OCI-LY1 (cell line): ENCODE measurements around the gene SLC35B2.

Source experiments
- H2AFZ ChIP-seq: fragments of 200-600 bp; sonication (generic), shearing (Covaris generic); 2 replicates; pipeline ENCODE4 v1.6.0; 2014; ENCODE audit warnings: antibody characterized with exemption, mild to moderate bottlenecking, low read length
- H3F3A ChIP-seq: fragments of 200-600 bp; sonication (generic), shearing (Covaris generic); 2 replicates; pipeline ENCODE4 v1.6.0; 2014; ENCODE audit warnings: mild to moderate bottlenecking, antibody characterized with exemption, low read length, moderate library complexity; ENCODE audit not compliant: insufficient read depth
- H3K27ac ChIP-seq: fragments of 200-600 bp; sonication (generic); 2 replicates; pipeline ENCODE4 v1.5.1; 2014; ENCODE audit warnings: low read length, mixed run types, mild to moderate bottlenecking, low read depth; ENCODE audit not compliant: poor library complexity, severe bottlenecking
- H3K27me3 ChIP-seq: fragments of 200-600 bp; sonication (generic); 2 replicates; pipeline ENCODE4 v1.6.0; 2014; ENCODE audit warnings: antibody characterized with exemption, mild to moderate bottlenecking, low read length, moderate library complexity; ENCODE audit not compliant: insufficient read depth
- H3K36me3 ChIP-seq: fragments of 200-600 bp; sonication (generic); 2 replicates; pipeline ENCODE4 v1.6.1; 2014; ENCODE audit warnings: mild to moderate bottlenecking, antibody characterized with exemption, low read length, moderate library complexity, mixed read lengths; ENCODE audit not compliant: insufficient read depth
- H3K4me1 ChIP-seq: fragments of 200-600 bp; sonication (generic); 2 replicates; pipeline ENCODE4 v1.5.1; 2014; ENCODE audit warnings: mild to moderate bottlenecking, low read length, moderate library complexity; ENCODE audit not compliant: insufficient read depth, severe bottlenecking
- H3K4me2 ChIP-seq: fragments of 200-600 bp; sonication (generic), shearing (Covaris generic); 2 replicates; pipeline ENCODE4 v1.6.1; 2014; ENCODE audit warnings: low read length
- H3K4me3 ChIP-seq: fragments of 200-600 bp; sonication (generic); 2 replicates; pipeline ENCODE4 v1.5.1; 2014; ENCODE audit warnings: low read length, low read depth, mild to moderate bottlenecking, mixed read lengths; ENCODE audit not compliant: poor library complexity, severe bottlenecking
- H3K79me2 ChIP-seq: fragments of 200-600 bp; shearing (Covaris generic); 2 replicates; pipeline ENCODE4 v1.6.1; 2016; ENCODE audit warnings: mixed run types, low read length, mixed read lengths; ENCODE audit not compliant: insufficient read depth
- H3K9ac ChIP-seq: fragments of 200-600 bp; sonication (generic), shearing (Covaris generic); 2 replicates; pipeline ENCODE4 v1.6.1; 2014; ENCODE audit warnings: mild to moderate bottlenecking, low read length, mixed read lengths
- H3K9me2 ChIP-seq: fragments of 200-600 bp; sonication (generic), shearing (Covaris generic); 2 replicates; pipeline ENCODE4 v1.6.1; 2014; ENCODE audit warnings: low read depth, mild to moderate bottlenecking, low read length, mixed read lengths
- H3K9me3 ChIP-seq: fragments of 200-600 bp; shearing (Covaris generic); 2 replicates; pipeline ENCODE4 v1.6.1; 2014; ENCODE audit warnings: low read length, mixed read lengths
- H4K20me1 ChIP-seq: fragments of 200-600 bp; sonication (generic), shearing (Covaris generic); 2 replicates; pipeline ENCODE4 v1.6.0; 2016; ENCODE audit warnings: mild to moderate bottlenecking, low read length; ENCODE audit not compliant: insufficient read depth
- CTCF ChIP-seq: fragments of 200-600 bp; sonication (generic), shearing (Covaris generic); IDR thresholded peaks from 2 replicates; pipeline ENCODE4 v1.5.1; 2017; ENCODE audit warnings: mild to moderate bottlenecking, antibody characterized with exemption, low read length, moderate library complexity, mixed read lengths
- EZH2 ChIP-seq: fragments of 200-600 bp; sonication (generic), shearing (Covaris generic); IDR thresholded peaks from 2 replicates; pipeline ENCODE4 v1.8.0; 2017; ENCODE audit warnings: borderline replicate concordance, mixed run types, mild to moderate bottlenecking, antibody characterized with exemption, low read length, moderate library complexity, mixed read lengths

SLC35B2 gene

GRCh38 chr6:44262467-44263353, 5.4 kb upstream of the SLC35B2 start:
- H3K9ac ChIP-seq, result peak overlapping the region; percentile 89

GRCh38 chr6:44261581-44261980, 4.3 kb upstream of the SLC35B2 start:
- no peaks in the 10 kb centered on the region; the same call in 1 of the 2 replicates for H3F3A ChIP-seq
- peak overlapping the region; percentile 89; the same call in 1 of the 2 replicates for H3K9ac ChIP-seq
- H3K27me3 ChIP-seq, result no peaks in the 10 kb centered on the region
- peak overlapping the region; percentile 80 for H3K27ac ChIP-seq
- H3K9me3 ChIP-seq, result no peaks in the 10 kb centered on the region
- H3K36me3 ChIP-seq, result peaks cover 28% of the 10 kb centered on the region; the same call in 1 of the 2 replicates
- H2AFZ ChIP-seq, result no peak overlapping the region
- no peaks in the 10 kb centered on the region for H3K79me2 ChIP-seq
- no peaks in the 10 kb centered on the region for H4K20me1 ChIP-seq
- no peak overlapping the region for H3K4me3 ChIP-seq
- no peaks in the 10 kb centered on the region for H3K9me2 ChIP-seq
- TF ChIP-seq EZH2, result no peak
- TF ChIP-seq CTCF, result no peak
- H3K4me1 ChIP-seq, result peaks cover 70% of the 10 kb centered on the region
- H3K4me2 ChIP-seq, result peak overlapping the region; percentile 91; the same call in 1 of the 2 replicates

More at GRCh38 chr6:44262467-44263353, 5.4 kb upstream of the SLC35B2 start:
- Histone ChIP-seq H3K9me3 (no peaks in the 10 kb centered on the region), H3K4me2 (peak overlapping the region; percentile 91), H3K79me2 (no peaks in the 10 kb centered on the region), H4K20me1 (no peaks in the 10 kb centered on the region), H3K27ac (peak overlapping the region; percentile 80), H3K4me1 (peaks cover 65% of the 10 kb centered on the region), H3F3A (no peaks in the 10 kb centered on the region), H3K4me3 (peak overlapping the region; percentile 76), H3K9me2 (no peaks in the 10 kb centered on the region), H3K36me3 (peaks cover 28% of the 10 kb centered on the region; the same call in 1 of the 2 replicates), H3K27me3 (no peaks in the 10 kb centered on the region), H2AFZ (no peak overlapping the region)
- TF ChIP-seq CTCF (no peak), EZH2 (no peak)

- Histone ChIP-seq H3K4me2 (peak overlapping the region; percentile 2; the same call in 1 of the 2 replicates), H3K9me2 (no peaks in the 10 kb centered on the region), H3K27ac (peak overlapping the region; percentile 77), H3K4me3 (no peak overlapping the region), H3F3A (peaks cover 5% of the 10 kb centered on the region), H3K9ac (peak overlapping the region; percentile 23; the same call in 1 of the 2 replicates), H3K9me3 (no peaks in the 10 kb centered on the region), H4K20me1 (no peaks in the 10 kb centered on the region), H3K27me3 (no peaks in the 10 kb centered on the region), H3K79me2 (no peaks in the 10 kb centered on the region), H2AFZ (no peak overlapping the region), H3K4me1 (peaks cover 76% of the 10 kb centered on the region), H3K36me3 (peaks cover 28% of the 10 kb centered on the region; the same call in 1 of the 2 replicates)
- TF ChIP-seq CTCF (no peak), EZH2 (no peak)
These were observed 3.3 kb upstream of the SLC35B2 start for GRCh38 chr6:44260451-44261297.
